Measurements from ENCODE around the gene HTRA3.

DNA sequence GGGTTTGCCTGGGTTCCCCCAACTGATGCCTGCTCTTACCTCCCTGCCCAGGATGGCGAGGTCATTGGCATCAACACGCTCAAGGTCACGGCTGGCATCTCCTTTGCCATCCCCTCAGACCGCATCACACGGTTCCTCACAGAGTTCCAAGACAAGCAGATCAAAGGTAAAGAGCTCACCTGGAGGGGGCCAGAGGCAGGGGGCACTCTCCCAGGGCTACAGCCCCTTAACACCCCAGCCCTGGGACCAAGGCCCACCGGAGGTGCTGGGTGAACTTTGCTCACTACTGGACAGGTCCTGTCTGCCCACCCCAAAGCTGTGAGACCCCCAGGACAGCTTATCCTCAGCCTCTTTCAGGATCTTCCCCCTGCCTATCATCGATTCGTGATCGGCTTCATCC is 24.5 kb downstream of the HTRA3 start:
- no peak for TF ChIP-seq CTCF (IDR thresholded peaks at IDR 0.05)
- TF ChIP-seq POLR2A (IDR thresholded peaks at IDR 0.05) = no peak
- TF ChIP-seq POLR2AphosphoS5 (IDR thresholded peaks at IDR 0.05) = no peak

All from suprapubic skin (tissue), 4 donors.